ENCODE measurements around the gene MYBPC2. TPM values are rescaled to one million over a fixed set of nuclear protein-coding genes. Genes with fewer than 3 reads are reported as not detected.
"Not testable (repeated sequence)": the region's sequence is repeated elsewhere in the genome, so short reads cannot be mapped to it uniquely, and the experiment has no call there.

The MYBPC2 gene
- total RNA-seq, 1 experiment from 2014 or later = not detected

DNA sequence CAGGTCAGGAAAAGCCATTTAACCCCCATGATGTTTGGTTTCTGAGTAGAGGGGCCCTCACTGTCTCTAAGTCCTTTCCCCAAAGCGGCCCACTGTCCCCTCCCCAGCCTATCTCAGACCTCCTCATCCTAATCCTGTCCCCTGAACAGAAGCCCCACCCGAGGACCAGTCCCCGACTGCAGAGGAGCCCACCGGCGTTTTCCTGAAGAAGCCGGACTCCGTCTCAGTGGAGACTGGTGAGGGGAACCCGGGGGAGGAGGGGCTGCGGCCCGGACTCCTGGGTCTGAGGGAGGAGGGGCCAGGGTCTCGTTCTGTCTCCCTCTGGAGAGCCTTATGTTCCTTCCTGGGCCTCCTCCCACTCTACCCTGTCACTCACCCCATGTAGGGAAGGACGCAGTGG lies 2.9 kb downstream of the MYBPC2 start:
- ChIA-PET POLR2A (ENCODE audit: low non-redundant PET) (no interaction called here), CTCF (no interaction called here)
- DNase-seq (ENCODE audit: low spot score) = no peak
- intact Hi-C loops (cut with micrococcal nuclease; ENCODE audit: unreplicated experiment) = no loop called here
- no peaks in the 10 kb centered on the region for H3K9me3 ChIP-seq (ENCODE audit: low read depth, low read length, poor library complexity, severe bottlenecking)
- no peak overlapping the region for H3K27ac ChIP-seq (ENCODE audit: low read depth, low read length, poor library complexity, severe bottlenecking)
- no peaks in the 10 kb centered on the region for H3K27me3 ChIP-seq (replicated peaks; ENCODE audit: insufficient read depth, low read depth, low read length, poor library complexity)
- peaks cover 16% of the 10 kb centered on the region for H3K4me1 ChIP-seq (ENCODE audit: insufficient read depth, low read length, poor library complexity, severe bottlenecking)
- no peak for TF ChIP-seq EZH2 (IDR thresholded peaks at IDR 0.05; ENCODE audit: borderline replicate concordance, low read depth, low read length, poor library complexity, severe bottlenecking)
- no TSS peak for BruUV-seq (replicated peaks)
- no peak overlapping the region for H3K4me3 ChIP-seq (ENCODE audit: low read depth, low read length, poor library complexity, severe bottlenecking)
- H3K36me3 ChIP-seq (ENCODE audit: insufficient read depth, low read length, poor library complexity, severe bottlenecking) = no peaks in the 10 kb centered on the region

GRCh38 chr19:50437862-50438449 lies 5.3 kb downstream of the MYBPC2 start:
- no peaks in the 10 kb centered on the region for H3K9me3 ChIP-seq (ENCODE audit: low read depth, low read length, poor library complexity, severe bottlenecking)
- peaks cover 8% of the 10 kb centered on the region for H3K4me1 ChIP-seq (ENCODE audit: insufficient read depth, low read length, poor library complexity, severe bottlenecking)
- ChIA-PET CTCF (no interaction called here), POLR2A (ENCODE audit: low non-redundant PET) (no interaction called here)
- H3K27ac ChIP-seq (ENCODE audit: low read depth, low read length, poor library complexity, severe bottlenecking) = no peak overlapping the region
- BruUV-seq (replicated peaks) = no TSS peak
- no peak overlapping the region for H3K4me3 ChIP-seq (ENCODE audit: low read depth, low read length, poor library complexity, severe bottlenecking)
- intact Hi-C loops (cut with micrococcal nuclease; ENCODE audit: unreplicated experiment) = no loop called here
- no peak for DNase-seq (ENCODE audit: low spot score)
- no peaks in the 10 kb centered on the region for H3K36me3 ChIP-seq (ENCODE audit: insufficient read depth, low read length, poor library complexity, severe bottlenecking)
- H3K27me3 ChIP-seq (replicated peaks; ENCODE audit: insufficient read depth, low read depth, low read length, poor library complexity) = no peaks in the 10 kb centered on the region
- no peak for TF ChIP-seq EZH2 (IDR thresholded peaks at IDR 0.05; ENCODE audit: borderline replicate concordance, low read depth, low read length, poor library complexity, severe bottlenecking)
- no peak for TF ChIP-seq CTCF (conservative IDR thresholded peaks at IDR 0.05; ENCODE audit: low read depth, low read length)

- DNase-seq (ENCODE audit: low spot score); BruUV-seq (replicated peaks); H3K36me3 ChIP-seq (ENCODE audit: insufficient read depth, low read length, poor library complexity, severe bottlenecking); CTCF ChIA-PET; H3K4me1 ChIP-seq (ENCODE audit: insufficient read depth, low read length, poor library complexity, severe bottlenecking); intact Hi-C loops (cut with micrococcal nuclease; ENCODE audit: unreplicated experiment); POLR2A ChIA-PET (ENCODE audit: low non-redundant PET); H3K4me3 ChIP-seq (ENCODE audit: low read depth, low read length, poor library complexity, severe bottlenecking); H3K9me3 ChIP-seq (ENCODE audit: low read depth, low read length, poor library complexity, severe bottlenecking); H3K27ac ChIP-seq (ENCODE audit: low read depth, low read length, poor library complexity, severe bottlenecking); H3K27me3 ChIP-seq (replicated peaks; ENCODE audit: insufficient read depth, low read depth, low read length, poor library complexity): not testable (repeated sequence)
Measured at GRCh38 chr19:50439130-50439529, 6.4 kb downstream of the MYBPC2 start.

- CTCF ChIA-PET = no interaction called here
- Histone ChIP-seq H3K4me3 (ENCODE audit: low read depth, low read length, poor library complexity, severe bottlenecking) (no peak overlapping the region), H3K27me3 (replicated peaks; ENCODE audit: insufficient read depth, low read depth, low read length, poor library complexity) (no peaks in the 10 kb centered on the region), H3K36me3 (ENCODE audit: insufficient read depth, low read length, poor library complexity, severe bottlenecking) (no peaks in the 10 kb centered on the region), H3K9me3 (ENCODE audit: low read depth, low read length, poor library complexity, severe bottlenecking) (no peaks in the 10 kb centered on the region), H3K27ac (ENCODE audit: low read depth, low read length, poor library complexity, severe bottlenecking) (no peak overlapping the region), H3K4me1 (ENCODE audit: insufficient read depth, low read length, poor library complexity, severe bottlenecking) (no peaks in the 10 kb centered on the region)
- no TSS peak for BruUV-seq (replicated peaks)
- TF ChIP-seq CTCF (conservative IDR thresholded peaks at IDR 0.05; ENCODE audit: low read depth, low read length) (no peak), EZH2 (IDR thresholded peaks at IDR 0.05; ENCODE audit: borderline replicate concordance, low read depth, low read length, poor library complexity, severe bottlenecking) (no peak)
- DNase-seq (ENCODE audit: low spot score) = no peak
- POLR2A ChIA-PET (ENCODE audit: low non-redundant PET) = no interaction called here
- intact Hi-C loops (cut with micrococcal nuclease; ENCODE audit: unreplicated experiment) = no loop called here
Measured at GRCh38 chr19:50444059-50444458, 11.4 kb downstream of the MYBPC2 start.

Data from A673 (cell line).